SK-N-SH treated with all-trans-retinoic acid at 6 μM for 48 hours (cell line): ENCODE data around the gene PXT1.

Source experiments
- ATAC-seq: fragments of 200-7000 bp; cut with Tn5 transposase; 3 replicates; pipeline ENCODE4 v1.9.1; 2020; ENCODE audit warnings: mild to moderate bottlenecking, moderate library complexity
- ARNTL ChIP-seq: fragments of 450-650 bp; formaldehyde crosslinking; IDR thresholded peaks from 2 replicates; pipeline ENCODE4 v1.5.0; 2020; ENCODE audit warnings: low read depth, mild to moderate bottlenecking, moderate library complexity, borderline replicate concordance
- BACH2 ChIP-seq: fragments of 250-450 bp; sonication (Bioruptor Pico); IDR thresholded peaks from 2 replicates; pipeline ENCODE4 v1.9.0; 2021; ENCODE audit warnings: mild to moderate bottlenecking, borderline replicate concordance
- CREB5 ChIP-seq: fragments of 250-450 bp; sonication (Bioruptor Pico); IDR thresholded peaks from 2 replicates; pipeline ENCODE4 v1.5.1; 2020; ENCODE audit warnings: low read depth, mild to moderate bottlenecking, moderate library complexity
- CSDC2 ChIP-seq: fragments of 250-450 bp; sonication (Bioruptor Pico); IDR thresholded peaks from 2 replicates; pipeline ENCODE4 v1.5.0; 2020; ENCODE audit warnings: mild to moderate bottlenecking, moderate library complexity
- ESRRG ChIP-seq: fragments of 250-450 bp; sonication (Bioruptor Pico); IDR thresholded peaks from 2 replicates; pipeline ENCODE4 v1.6.1; 2021; ENCODE audit warnings: mild to moderate bottlenecking
- GLIS3 ChIP-seq: fragments of 250-450 bp; sonication (Bioruptor Pico); IDR thresholded peaks from 2 replicates; pipeline ENCODE4 v1.5.0; 2020; ENCODE audit warnings: mild to moderate bottlenecking, moderate library complexity
- ISL1 ChIP-seq: fragments of 250-450 bp; sonication (Bioruptor Pico); IDR thresholded peaks from 2 replicates; pipeline ENCODE4 v2.1.2; 2022; ENCODE audit warnings: mild to moderate bottlenecking, moderate library complexity
- OSR1 ChIP-seq: fragments of 250-450 bp; sonication (Bioruptor Pico); IDR thresholded peaks from 2 replicates; pipeline ENCODE4 v1.8.0; 2022; ENCODE audit warnings: moderate library complexity, mild to moderate bottlenecking, inconsistent platforms
- PATZ1 ChIP-seq: fragments of 250-450 bp; sonication (Bioruptor Pico); IDR thresholded peaks from 2 replicates; pipeline ENCODE4 v1.8.0; 2020; ENCODE audit warnings: mild to moderate bottlenecking, moderate library complexity, borderline replicate concordance
- POU6F1 ChIP-seq: fragments of 250-450 bp; sonication (Bioruptor Pico); IDR thresholded peaks from 2 replicates; pipeline ENCODE4 v1.8.0; 2021; ENCODE audit warnings: low read depth, mild to moderate bottlenecking, moderate library complexity, borderline replicate concordance
- PPARA ChIP-seq: fragments of 250-450 bp; sonication (Bioruptor Pico); IDR thresholded peaks from 2 replicates; pipeline ENCODE4 v1.5.0; 2020; ENCODE audit warnings: mild to moderate bottlenecking, borderline replicate concordance
- RARB ChIP-seq: fragments of 250-450 bp; sonication (Bioruptor Pico); IDR thresholded peaks from 2 replicates; pipeline ENCODE4 v1.8.0; 2021; ENCODE audit warnings: mild to moderate bottlenecking, moderate library complexity
- SNAI2 ChIP-seq: fragments of 250-450 bp; sonication (Bioruptor Pico); IDR thresholded peaks from 2 replicates; pipeline ENCODE4 v1.5.0; 2020; ENCODE audit warnings: mild to moderate bottlenecking, moderate library complexity
- TCF4 ChIP-seq: fragments of 250-450 bp; sonication (Bioruptor Pico); IDR thresholded peaks from 2 replicates; pipeline ENCODE4 v1.8.0; 2021; ENCODE audit warnings: mild to moderate bottlenecking, moderate library complexity, borderline replicate concordance
- TOX ChIP-seq: fragments of 250-450 bp; sonication (Bioruptor Pico); IDR thresholded peaks from 2 replicates; pipeline ENCODE4 v1.8.0; 2021; ENCODE audit warnings: mild to moderate bottlenecking, moderate library complexity, borderline replicate concordance
- TSHZ2 ChIP-seq: fragments of 250-450 bp; sonication (Bioruptor Pico); IDR thresholded peaks from 2 replicates; pipeline ENCODE4 v1.5.0; 2020; ENCODE audit warnings: mild to moderate bottlenecking, moderate library complexity
- ZC3H10 ChIP-seq: fragments of 250-450 bp; sonication (Bioruptor Pico); IDR thresholded peaks from 2 replicates; pipeline ENCODE4 v1.5.1; 2021; ENCODE audit warnings: mild to moderate bottlenecking, moderate library complexity
- ZFP3 ChIP-seq: fragments of 250-450 bp; sonication (Bioruptor Pico); IDR thresholded peaks from 2 replicates; pipeline ENCODE4 v1.5.0; 2020; ENCODE audit warnings: mild to moderate bottlenecking, moderate library complexity
- ZFP30 ChIP-seq: fragments of 450-650 bp; formaldehyde crosslinking; IDR thresholded peaks from 2 replicates; pipeline ENCODE4 v1.5.0; 2022; ENCODE audit warnings: mild to moderate bottlenecking, moderate library complexity
- ZNF565 ChIP-seq: fragments of 450-650 bp; formaldehyde crosslinking; conservative IDR thresholded peaks from 2 replicates; pipeline ENCODE4 v1.5.0; 2020; ENCODE audit warnings: low read depth, mild to moderate bottlenecking, moderate library complexity
- ZNF70 ChIP-seq: fragments of 450-650 bp; formaldehyde crosslinking; IDR thresholded peaks from 2 replicates; pipeline ENCODE4 v1.5.0; 2020; ENCODE audit warnings: mild to moderate bottlenecking, moderate library complexity
- ZNF8 ChIP-seq: fragments of 450-650 bp; formaldehyde crosslinking; IDR thresholded peaks from 2 replicates; pipeline ENCODE4 v1.5.0; 2020; ENCODE audit warnings: mild to moderate bottlenecking, moderate library complexity

Gene PXT1

GRCh38 chr6:36442671-36443470 lies at the start of gene PXT1, which contains the start of gene KCTD20:
PXT1 (minus strand) TSS chr6:36442854; CDS start chr6:36426082, 16,772 bp downstream.
KCTD20 (plus strand) TSS chr6:36443000; CDS start chr6:36470098, 27,098 bp downstream.
- TF ChIP-seq RARB (CRISPR knock-in tag) (no peak), ZNF8 (CRISPR knock-in tag) (peak; percentile 60), ZNF70 (no peak), ZC3H10 (CRISPR knock-in tag) (0 out of 2 replicates have a peak, but pooled peaks have one; percentile 39), SNAI2 (peak; percentile 72; the same call in 1 of the 2 replicates), GLIS3 (CRISPR knock-in tag) (0 out of 2 replicates have a peak, but pooled peaks have one; percentile 33), TSHZ2 (CRISPR knock-in tag) (peak; percentile 83; the same call in 1 of the 2 replicates), ARNTL (CRISPR knock-in tag) (no peak), CSDC2 (peak; percentile 92), BACH2 (CRISPR knock-in tag) (peak; percentile 37; the same call in 1 of the 2 replicates), TCF4 (CRISPR knock-in tag) (peak; percentile 14; the same call in 1 of the 2 replicates), ZFP3 (CRISPR knock-in tag) (peak; percentile 69)
- TF ChIP-seq, all 23 proteins: peak for 9
- peak; percentile 76 for ATAC-seq

GRCh38 chr6:36492092-36492491 lies 49.4 kb upstream of the PXT1 start:
- TF ChIP-seq ISL1 (CRISPR knock-in tag) = no peak
- no peak for TF ChIP-seq TCF4 (CRISPR knock-in tag)
- no peak for ATAC-seq

- no peak for ATAC-seq
- TF ChIP-seq BACH2 (CRISPR knock-in tag) (no peak), OSR1 (CRISPR knock-in tag) (no peak), ZNF8 (CRISPR knock-in tag) (no peak), TCF4 (CRISPR knock-in tag) (no peak), CSDC2 (no peak), TSHZ2 (CRISPR knock-in tag) (no peak), ISL1 (CRISPR knock-in tag) (no peak), ARNTL (CRISPR knock-in tag) (no peak), SNAI2 (no peak), CREB5 (CRISPR knock-in tag) (no peak), TOX (CRISPR knock-in tag) (no peak), PPARA (CRISPR knock-in tag) (no peak), ZC3H10 (CRISPR knock-in tag) (no peak), ESRRG (CRISPR knock-in tag) (no peak), ZNF565 (CRISPR knock-in tag) (no peak), GLIS3 (CRISPR knock-in tag) (no peak), POU6F1 (no peak), RARB (CRISPR knock-in tag) (no peak), ZFP30 (no peak), PATZ1 (CRISPR knock-in tag) (no peak)
Measured at GRCh38 chr6:36491378-36491965, 48.8 kb upstream of the PXT1 start.
